Natural killer cell treated with Interleukin-12 subunit alpha and Interleukin-12 subunit beta and Interleukin-15 and Interleukin-18, amount 100 ng/mL, for 72 hours (primary cell): ENCODE measurements around the gene MOGAT2. TPM values are rescaled to one million over a fixed set of nuclear protein-coding genes. Genes with fewer than 3 reads are reported as not detected.

Experiments
- ATAC-seq, 2 donors: fragments of 150-1000 bp; cut with Tn5 transposase in 1 of 2; sonication (Bioruptor Pico), chemical (Tn5 transposase) in 1 of 2; 2 replicates each; pipeline ENCODE4 v1.10.0; 2021
- DNase-seq: peaks from one replicate; pipeline ENCODE4 v3.0.0; 2022; ENCODE audit warnings: low spot score
- H3K27ac Mint-ChIP-seq, 2 donors: 1 replicate in 1 of 2; 2 replicates in 1 of 2; pipeline ENCODE4 v1.8.0; 2022; ENCODE audit warnings: mixed read lengths in 2 of 2, mild to moderate bottlenecking in 1 of 2, moderate library complexity in 1 of 2
- H3K27me3 Mint-ChIP-seq, 2 donors: 1 replicate in 1 of 2; 2 replicates in 1 of 2; pipeline ENCODE4 v1.8.0; 2022; ENCODE audit warnings: mixed read lengths in 2 of 2
- H3K36me3 Mint-ChIP-seq: one replicate; pipeline ENCODE4 v1.8.0; 2022; ENCODE audit warnings: mixed read lengths
- H3K4me1 Mint-ChIP-seq, 2 donors: 1 replicate in 1 of 2; 2 replicates in 1 of 2; pipeline ENCODE4 v1.8.0; 2022; ENCODE audit warnings: low read depth in 2 of 2, mixed read lengths in 2 of 2, mild to moderate bottlenecking in 1 of 2
- H3K4me3 Mint-ChIP-seq: one replicate; pipeline ENCODE4 v1.8.0; 2022; ENCODE audit warnings: mixed read lengths
- H3K9me3 Mint-ChIP-seq: 2 replicates; pipeline ENCODE4 v1.8.0; 2022; ENCODE audit warnings: mixed read lengths
- total RNA-seq, 2 donors: library from RNA; stranded (reverse); gene quantifications; one replicate each; pipeline ENCODE4 v1.2.3, GENCODE V29; 2022

The MOGAT2 gene
- total RNA-seq, 2 donors from 2014 or later = not detected

DNA sequence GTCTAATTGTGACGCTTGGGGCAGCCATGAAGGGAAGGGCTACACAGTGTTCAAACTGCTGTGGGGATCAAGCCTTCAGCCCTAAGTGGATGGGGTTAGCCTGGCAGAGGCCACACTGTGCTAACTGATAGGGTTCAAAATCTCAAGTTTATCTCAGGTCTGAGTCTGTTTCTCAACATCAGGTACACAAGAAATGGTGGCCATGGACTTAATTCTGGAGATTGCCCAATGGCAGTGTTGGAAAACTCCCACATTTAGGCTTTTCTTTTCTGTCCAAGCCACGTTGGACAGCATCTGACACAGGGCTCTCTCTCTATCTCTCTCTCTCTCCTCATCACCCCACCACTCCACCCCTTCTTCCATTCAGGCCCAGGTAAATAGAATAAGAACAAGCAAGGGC, 40.0 kb downstream of the MOGAT2 start:
- Mint-ChIP-seq H3K27me3 (peaks cover 6 to 9% of the 10 kb centered on the region in 2 donors), H3K27ac (no peak overlapping the region), H3K9me3 (no peaks in the 10 kb centered on the region), H3K36me3 (no peaks in the 10 kb centered on the region), H3K4me1 (no peaks in the 10 kb centered on the region), H3K4me3 (no peak overlapping the region)
- DNase-seq = no peak
- ATAC-seq = no peak

DNA sequence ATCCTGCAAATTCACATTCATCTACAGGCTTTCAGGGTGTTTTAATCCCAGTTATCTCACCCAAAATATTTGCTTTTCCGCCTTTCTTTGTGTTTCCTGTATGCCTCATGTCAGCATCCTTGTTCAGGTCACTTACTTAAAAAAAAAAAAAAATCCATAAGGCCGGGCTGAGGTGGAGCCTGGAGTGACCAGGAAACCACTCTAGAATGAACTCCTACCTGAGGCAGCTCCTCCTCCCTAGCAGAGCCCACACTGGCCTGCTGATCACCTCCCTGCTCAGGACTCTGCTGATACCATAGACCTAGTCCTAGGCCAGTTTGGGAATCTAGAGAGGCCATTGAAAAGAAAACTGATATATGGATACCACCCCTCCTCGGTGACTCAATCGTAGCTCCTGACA, 42.2 kb downstream of the MOGAT2 start:
- ATAC-seq (no peak), DNase-seq (no peak)
- H3K36me3 Mint-ChIP-seq = no peaks in the 10 kb centered on the region
- no peak overlapping the region for H3K27ac Mint-ChIP-seq
- no peaks in the 10 kb centered on the region for H3K4me1 Mint-ChIP-seq
- no peak overlapping the region for H3K4me3 Mint-ChIP-seq
- peaks cover 6 to 9% of the 10 kb centered on the region in 2 donors for H3K27me3 Mint-ChIP-seq
- no peaks in the 10 kb centered on the region for H3K9me3 Mint-ChIP-seq

DNA sequence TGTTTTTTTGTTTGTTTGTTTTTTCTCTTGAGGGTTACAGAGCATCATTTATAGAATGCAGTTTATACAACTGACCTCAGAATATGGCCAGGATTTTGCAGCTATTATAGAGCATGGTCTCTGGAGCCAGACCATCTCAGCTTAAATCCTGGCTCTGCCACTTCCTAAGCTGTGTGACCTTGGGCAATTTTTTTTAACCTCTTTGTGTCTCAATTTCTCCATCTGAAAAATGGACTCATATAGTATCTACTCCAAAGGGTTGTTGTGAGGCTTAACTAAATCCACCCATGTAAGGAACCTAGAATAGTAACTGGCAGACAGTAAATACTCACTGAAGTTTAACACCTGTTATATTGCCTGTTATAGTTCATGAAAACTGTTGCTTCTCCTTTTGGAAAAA, 42.6 kb downstream of the MOGAT2 start:
- H3K27me3 Mint-ChIP-seq = peaks cover 3 to 7% of the 10 kb centered on the region in 2 donors
- H3K27ac Mint-ChIP-seq = no peak overlapping the region
- ATAC-seq = no peak
- DNase-seq = no peak
- no peaks in the 10 kb centered on the region for H3K4me1 Mint-ChIP-seq
- no peak overlapping the region for H3K4me3 Mint-ChIP-seq
- H3K36me3 Mint-ChIP-seq = no peaks in the 10 kb centered on the region
- H3K9me3 Mint-ChIP-seq = no peaks in the 10 kb centered on the region

DNA sequence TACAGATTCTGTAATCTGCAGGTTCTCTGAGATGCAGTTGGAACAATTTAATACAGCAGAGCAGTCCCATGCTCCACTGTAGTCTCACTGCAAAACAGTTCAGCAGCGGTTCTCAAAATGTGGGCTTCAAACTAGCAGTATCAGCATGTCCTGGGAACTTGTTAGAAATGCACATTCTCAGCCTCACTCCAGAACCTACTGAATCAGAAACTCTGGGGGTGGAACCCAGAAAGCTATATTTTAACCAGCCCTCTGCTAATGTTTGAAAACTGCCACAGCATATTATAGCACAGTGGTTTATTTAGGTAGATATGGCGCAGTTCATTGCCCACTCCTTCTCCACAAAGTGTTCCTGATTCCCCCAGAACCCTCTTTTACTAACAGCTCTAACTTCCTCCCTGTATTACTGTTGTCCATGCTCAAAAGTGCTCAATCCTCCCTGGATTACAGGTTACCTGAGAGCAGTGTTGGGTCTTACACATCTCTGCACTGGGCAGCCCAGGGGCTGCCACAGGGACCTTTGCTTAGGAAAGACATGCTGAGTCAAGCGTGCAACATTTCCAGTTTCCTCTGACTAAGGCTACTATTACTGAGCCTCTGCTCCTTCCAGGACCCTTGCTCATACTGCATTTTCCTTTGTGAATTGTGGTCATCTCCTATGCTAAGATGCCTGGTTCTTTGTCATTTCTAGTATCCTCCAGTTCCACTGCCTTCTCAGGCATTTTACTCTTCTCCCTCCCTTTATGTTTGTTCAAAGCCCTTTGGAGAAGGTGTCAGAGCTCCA, 43.3 kb downstream of the MOGAT2 start:
- Mint-ChIP-seq H3K4me3 (no peak overlapping the region), H3K27ac (no peak overlapping the region), H3K36me3 (no peaks in the 10 kb centered on the region), H3K27me3 (peaks cover 0 to 9% of the 10 kb centered on the region in 2 donors), H3K4me1 (peaks cover 0 to 2% of the 10 kb centered on the region in 2 donors), H3K9me3 (no peaks in the 10 kb centered on the region)
- no peak for ATAC-seq
- no peak for DNase-seq

DNA sequence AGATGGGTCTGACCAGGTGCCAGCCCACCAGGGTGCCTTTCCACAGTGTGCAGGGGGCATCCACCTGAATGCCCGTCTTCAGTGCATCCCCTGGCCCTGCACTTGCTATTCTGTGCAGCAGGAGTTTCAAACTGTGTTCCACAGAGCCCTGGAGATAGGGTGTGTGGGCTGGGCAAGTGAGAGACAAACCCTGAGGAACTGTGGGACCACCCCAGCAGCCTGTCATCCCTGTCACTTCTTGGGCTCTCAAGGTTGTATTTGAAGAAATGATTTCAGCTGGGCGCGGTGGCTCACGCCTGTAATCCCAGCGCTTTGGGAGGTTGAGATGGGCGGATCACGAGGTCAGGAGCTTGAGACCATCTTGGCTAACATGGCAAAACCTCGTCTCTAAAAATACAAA, 44.5 kb downstream of the MOGAT2 start:
- Mint-ChIP-seq H3K4me1 (peaks cover 5 to 10% of the 10 kb centered on the region in 2 donors), H3K9me3 (no peaks in the 10 kb centered on the region), H3K27me3 (peaks cover under 1 to 9% of the 10 kb centered on the region in 2 donors), H3K4me3 (no peak overlapping the region), H3K27ac (no peak overlapping the region), H3K36me3 (no peaks in the 10 kb centered on the region)
- ATAC-seq (no peak), DNase-seq (peak; percentile 55)

DNA sequence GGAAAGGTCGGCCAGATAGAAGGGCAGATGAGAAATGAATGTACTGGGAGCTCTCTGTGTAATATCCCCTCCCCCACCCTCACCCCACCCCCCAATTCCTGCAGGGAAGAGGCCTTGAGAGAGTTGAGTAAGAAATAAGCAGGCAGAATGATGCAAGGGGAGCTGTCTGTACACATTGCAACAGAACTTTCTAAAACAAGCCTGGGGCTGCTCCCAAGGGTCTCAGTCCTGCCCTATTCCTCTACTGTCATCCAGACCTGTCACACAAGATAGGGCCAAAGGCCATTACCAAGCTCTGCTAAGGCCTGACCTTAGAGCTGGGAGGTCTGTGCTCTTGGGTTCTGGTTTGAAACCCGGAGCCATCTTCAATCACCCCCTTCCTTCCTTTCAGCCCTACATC, 45.2 kb downstream of the MOGAT2 start:
- peaks cover 8 to 15% of the 10 kb centered on the region in 2 donors for H3K27me3 Mint-ChIP-seq
- H3K4me3 Mint-ChIP-seq = no peak overlapping the region
- ATAC-seq (no peak), DNase-seq (peak; percentile 28)
- H3K27ac Mint-ChIP-seq = no peak overlapping the region
- no peaks in the 10 kb centered on the region for H3K36me3 Mint-ChIP-seq
- peaks cover 12 to 16% of the 10 kb centered on the region in 2 donors for H3K4me1 Mint-ChIP-seq
- no peaks in the 10 kb centered on the region for H3K9me3 Mint-ChIP-seq

DNA sequence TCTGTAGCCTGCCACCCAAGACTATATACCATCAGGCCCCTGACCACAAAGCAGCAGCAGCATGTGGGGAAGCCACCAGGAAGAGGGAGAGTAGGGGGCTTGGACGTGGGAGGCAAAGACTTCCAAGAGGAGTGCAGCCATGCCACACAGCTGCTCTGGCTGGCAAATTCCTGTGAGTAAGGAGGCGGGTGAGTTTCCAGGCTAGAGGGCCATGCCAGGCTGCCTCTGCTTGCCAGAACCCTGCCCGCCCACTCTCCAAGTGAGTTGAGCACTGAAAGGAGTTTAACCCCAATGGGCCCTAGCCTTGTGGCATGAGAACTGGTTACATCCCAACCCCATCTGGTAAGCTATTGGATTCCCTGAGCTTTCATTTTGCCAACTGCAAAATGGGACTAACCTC, 46.2 kb downstream of the MOGAT2 start:
- Mint-ChIP-seq H3K36me3 (no peaks in the 10 kb centered on the region), H3K9me3 (no peaks in the 10 kb centered on the region), H3K27ac (no peak overlapping the region), H3K4me1 (peaks cover 14 to 22% of the 10 kb centered on the region in 2 donors), H3K27me3 (peaks cover 9 to 12% of the 10 kb centered on the region in 2 donors), H3K4me3 (no peak overlapping the region)
- ATAC-seq (no peak), DNase-seq (no peak)

DNA sequence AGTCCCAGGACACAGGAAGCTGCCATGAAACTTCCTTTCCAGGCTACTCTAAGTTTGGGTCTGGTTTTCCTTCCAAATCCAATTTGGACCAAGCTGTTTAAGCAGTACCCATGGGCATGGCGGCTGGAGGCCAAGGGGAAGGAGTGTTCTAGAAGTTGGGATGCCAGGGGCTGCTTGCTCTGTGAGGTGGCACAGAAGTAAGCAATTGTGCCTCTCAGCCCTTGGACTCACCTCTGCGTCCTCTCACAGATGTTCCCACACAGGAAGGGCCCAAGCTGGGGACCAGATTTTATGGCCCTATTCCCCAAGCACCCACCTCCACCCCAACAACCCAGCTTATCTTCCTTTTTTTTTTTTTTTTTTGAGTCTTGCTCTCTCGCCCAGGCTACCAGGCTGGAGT, 47.5 kb downstream of the MOGAT2 start:
- Mint-ChIP-seq H3K36me3 (no peaks in the 10 kb centered on the region), H3K4me3 (no peak overlapping the region), H3K27me3 (peaks cover 17% of the 10 kb centered on the region in 2 donors), H3K9me3 (no peaks in the 10 kb centered on the region), H3K27ac (no peak overlapping the region), H3K4me1 (peaks cover 18 to 24% of the 10 kb centered on the region in 2 donors)
- DNase-seq = no peak
- ATAC-seq = no peak

DNA sequence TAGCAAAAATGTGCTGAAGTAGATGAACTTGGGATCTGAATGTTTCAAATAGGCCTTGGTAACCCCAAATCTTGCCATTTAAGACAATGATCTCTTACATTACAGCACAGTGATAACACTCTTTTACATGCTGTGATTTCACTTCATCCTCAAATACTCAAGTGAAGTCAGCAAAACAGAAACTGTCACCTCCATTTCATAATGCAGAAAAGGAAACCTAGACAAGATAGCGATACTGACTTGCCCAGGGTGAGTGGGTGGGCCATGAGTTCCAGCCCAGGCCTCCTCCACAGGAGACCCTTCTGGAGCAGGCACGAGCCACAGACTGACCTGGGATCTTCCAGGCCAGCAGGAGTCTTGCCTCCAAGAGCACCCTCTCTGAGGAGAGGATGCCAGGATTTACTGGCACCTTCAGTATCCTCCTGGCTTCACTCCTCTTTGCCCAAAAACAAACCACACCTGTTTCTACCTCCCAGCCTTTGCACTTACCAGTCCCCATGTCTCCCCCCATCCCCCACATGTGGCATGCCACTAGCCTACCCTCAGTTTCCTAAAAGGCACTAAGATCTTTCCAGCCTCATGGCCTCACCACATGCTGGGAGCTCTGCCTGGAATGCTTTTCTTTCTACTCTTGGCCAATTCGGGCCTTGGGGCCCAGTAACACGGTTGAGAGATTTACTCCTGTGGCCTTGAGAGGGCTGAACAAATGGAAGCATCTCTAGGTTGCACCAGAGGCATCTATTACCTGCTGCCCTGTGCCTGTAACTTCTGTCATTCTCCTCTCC, 49.0 kb downstream of the MOGAT2 start:
- Mint-ChIP-seq H3K27me3 (peaks cover 29% of the 10 kb centered on the region in 2 donors), H3K27ac (peak overlapping the region in 1 of 2 donors; percentile 53), H3K9me3 (no peaks in the 10 kb centered on the region), H3K4me1 (peaks cover 22 to 27% of the 10 kb centered on the region in 2 donors), H3K4me3 (no peak overlapping the region), H3K36me3 (no peaks in the 10 kb centered on the region)
- no peak for DNase-seq
- ATAC-seq = peak; percentile 8 to 14

DNA sequence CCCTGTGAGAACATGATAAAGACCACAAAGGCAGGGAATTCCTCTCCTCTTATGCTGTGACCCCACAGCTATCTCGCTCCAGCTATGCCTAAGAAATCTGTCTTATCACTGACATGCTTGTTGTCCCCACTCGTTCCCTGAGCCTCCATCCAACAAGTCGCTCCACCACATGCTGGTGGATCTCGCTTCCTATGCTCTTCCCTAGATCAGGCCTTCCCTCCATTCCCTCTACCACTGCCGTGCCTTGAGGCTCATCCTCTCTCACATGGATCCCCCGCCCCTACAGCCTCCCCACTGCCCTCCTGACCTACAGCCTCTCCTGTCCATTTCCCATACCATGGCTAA, 49.6 kb downstream of the MOGAT2 start:
- Mint-ChIP-seq H3K9me3 (no peaks in the 10 kb centered on the region), H3K4me1 (peaks cover 24 to 27% of the 10 kb centered on the region in 2 donors), H3K27ac (peak overlapping the region in 1 of 2 donors; percentile 53), H3K27me3 (peaks cover 29% of the 10 kb centered on the region in 2 donors), H3K36me3 (no peaks in the 10 kb centered on the region), H3K4me3 (peak overlapping the region; percentile 8)
- no peak for ATAC-seq
- DNase-seq = no peak

DNA sequence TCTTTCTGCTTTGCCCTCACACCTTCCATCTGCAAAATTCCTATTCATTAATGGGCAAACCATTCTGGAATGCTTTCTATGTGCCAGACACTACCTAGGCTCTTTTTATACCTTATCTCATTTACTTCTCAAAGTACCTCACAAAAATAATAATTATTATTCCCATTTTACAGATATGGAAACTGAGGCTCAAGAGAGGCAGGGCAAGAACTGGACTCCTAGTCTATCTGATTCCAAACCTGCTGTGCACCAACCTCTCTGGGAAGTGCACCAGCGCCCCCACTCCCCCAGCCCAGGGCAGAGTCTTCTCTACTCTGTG, 50.1 kb downstream of the MOGAT2 start:
- H3K4me1 Mint-ChIP-seq = peaks cover 27 to 29% of the 10 kb centered on the region in 2 donors
- H3K4me3 Mint-ChIP-seq = peak overlapping the region; percentile 58
- ATAC-seq (no peak), DNase-seq (no peak)
- H3K9me3 Mint-ChIP-seq = no peaks in the 10 kb centered on the region
- no peaks in the 10 kb centered on the region for H3K36me3 Mint-ChIP-seq
- H3K27ac Mint-ChIP-seq = peak overlapping the region; percentile 53 to 62
- H3K27me3 Mint-ChIP-seq = peaks cover 29 to 33% of the 10 kb centered on the region in 2 donors

DNA sequence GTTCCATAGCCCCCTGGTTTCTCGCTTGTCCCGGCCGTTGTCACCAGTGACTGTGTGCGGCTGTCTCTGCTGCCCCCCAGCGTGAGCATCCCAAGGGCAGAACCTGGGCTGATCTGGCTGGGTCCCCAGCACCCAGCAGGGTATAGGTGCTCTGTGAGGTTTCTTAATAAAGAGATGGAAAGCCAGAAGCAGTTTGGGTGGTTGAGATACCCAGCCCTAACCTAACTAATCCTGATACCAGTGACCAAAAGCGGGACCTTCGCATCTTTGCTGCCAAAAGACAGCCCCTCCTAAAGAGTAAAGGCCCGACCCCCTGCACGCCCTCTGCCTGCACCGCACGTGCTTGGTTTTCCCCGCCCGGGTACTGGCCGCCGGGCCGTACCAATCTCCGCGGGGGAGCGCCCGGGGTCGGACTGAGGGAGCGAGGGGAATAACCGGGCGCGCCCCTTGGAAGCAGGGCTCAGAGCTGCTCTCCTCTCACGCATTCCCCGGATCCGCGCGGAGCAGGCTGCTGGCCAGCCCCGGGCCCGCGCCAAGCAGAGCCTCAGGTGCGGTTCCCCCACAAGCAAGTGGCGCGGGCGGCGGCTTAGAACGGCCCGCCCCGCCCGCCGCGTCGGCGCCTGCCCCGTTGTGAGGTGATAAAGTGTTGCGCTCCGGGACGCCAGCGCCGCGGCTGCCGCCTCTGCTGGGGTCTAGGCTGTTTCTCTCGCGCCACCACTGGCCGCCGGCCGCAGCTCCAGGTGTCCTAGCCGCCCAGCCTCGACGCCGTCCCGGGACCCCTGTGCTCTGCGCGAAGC, 50.7 kb downstream of the MOGAT2 start, which contains the start of gene DGAT2:
Gene DGAT2, plus strand, starts transcription at position 667 of the 797 bp plus-strand sequence. CDS start 214 bp downstream, outside the sequence.
- H3K4me1 Mint-ChIP-seq = peaks cover 27 to 34% of the 10 kb centered on the region in 2 donors
- H3K4me3 Mint-ChIP-seq = peak within 1 kb of the TSS; percentile 58
- peak within 1 kb of the TSS; percentile 53 to 62 for H3K27ac Mint-ChIP-seq
- no peaks in the 10 kb centered on the region for H3K36me3 Mint-ChIP-seq
- peak; percentile 79 for DNase-seq
- ATAC-seq = peak; percentile 86 to 87
- no peaks in the 10 kb centered on the region for H3K9me3 Mint-ChIP-seq
- peaks cover 29 to 33% of the 10 kb centered on the region in 2 donors for H3K27me3 Mint-ChIP-seq

DNA sequence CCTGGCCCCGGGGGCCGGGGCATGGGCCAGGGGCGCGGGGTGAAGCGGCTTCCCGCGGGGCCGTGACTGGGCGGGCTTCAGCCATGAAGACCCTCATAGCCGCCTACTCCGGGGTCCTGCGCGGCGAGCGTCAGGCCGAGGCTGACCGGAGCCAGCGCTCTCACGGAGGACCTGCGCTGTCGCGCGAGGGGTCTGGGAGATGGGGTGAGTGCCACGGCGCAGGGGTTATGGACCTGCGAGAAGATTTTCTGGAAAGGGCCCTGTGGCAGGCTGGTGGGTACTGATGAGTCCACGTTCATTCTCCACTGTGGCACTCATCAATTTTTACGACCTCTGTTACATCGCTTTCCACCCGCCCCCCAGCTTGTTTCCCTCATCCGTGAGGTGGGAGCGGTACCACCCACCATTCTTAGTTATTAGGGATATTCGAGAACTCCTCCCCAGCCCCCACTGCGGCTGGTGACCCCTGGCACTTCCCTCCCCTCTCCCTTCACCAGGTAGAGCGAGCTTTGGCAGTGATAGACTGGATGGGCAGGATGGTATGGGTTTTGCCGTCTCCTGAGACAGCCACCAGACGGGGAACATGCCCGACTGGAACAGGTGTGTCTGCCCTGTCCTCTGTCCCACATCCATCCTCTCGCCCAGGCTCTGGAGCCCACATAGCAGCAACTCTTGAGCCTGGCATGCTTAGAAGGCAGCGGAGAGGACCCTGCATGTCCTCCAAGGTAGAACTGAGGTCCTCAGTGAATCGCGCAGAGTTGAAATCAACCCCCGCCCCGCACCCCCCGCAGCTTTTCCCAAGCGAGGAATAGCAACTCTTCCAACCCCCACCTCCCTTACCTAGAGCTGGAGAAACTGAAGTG, 51.5 kb downstream of the MOGAT2 start:
- peaks cover 29 to 33% of the 10 kb centered on the region in 2 donors for H3K27me3 Mint-ChIP-seq
- ATAC-seq = no peak
- peak overlapping the region; percentile 47 for H3K4me3 Mint-ChIP-seq
- DNase-seq = peak; percentile 31
- H3K27ac Mint-ChIP-seq = no peak overlapping the region
- no peaks in the 10 kb centered on the region for H3K36me3 Mint-ChIP-seq
- H3K9me3 Mint-ChIP-seq = no peaks in the 10 kb centered on the region
- H3K4me1 Mint-ChIP-seq = peaks cover 34 to 41% of the 10 kb centered on the region in 2 donors
